Heart left ventricle (tissue), 16 donors: ENCODE results near the gene PTBP3. TPM values are rescaled to one million over a fixed set of nuclear protein-coding genes. Genes with fewer than 3 reads are reported as not detected.

ENCODE experiments used
- ATAC-seq, 4 donors: fragments of 200-7000 bp; cut with Tn5 transposase; one replicate each; pipeline ENCODE4 v1.9.1; 2020 to 2022; ENCODE audit warnings: moderate library complexity in 4 of 4, mild to moderate bottlenecking in 3 of 4, moderate number of reproducible peaks in 1 of 4
- DNase-seq, 5 donors: peaks; one replicate each; pipeline ENCODE4 v3.0.0-alpha.2; 2020
- H3K27ac ChIP-seq, 12 donors: fragments of 200-600 bp; sonication (generic) in 4 of 12; one replicate each; pipeline versions ENCODE4 v1.5.0 to v1.8.0; 2016 to 2022; ENCODE audit warnings: mild to moderate bottlenecking in 2 of 12
- H3K27me3 ChIP-seq, 9 donors: fragments of 200-600 bp; sonication (generic) in 2 of 9; one replicate each; pipeline versions ENCODE4 v1.5.1 to v1.8.0; 2016 to 2022; ENCODE audit warnings: mild to moderate bottlenecking in 3 of 9
- H3K36me3 ChIP-seq, 9 donors: fragments of 200-600 bp; sonication (generic) in 2 of 9; one replicate each; pipeline versions ENCODE4 v1.5.0 to v1.8.0; 2018 to 2022; ENCODE audit warnings: mild to moderate bottlenecking in 2 of 9
- H3K4me1 ChIP-seq, 12 donors: fragments of 200-600 bp; sonication (generic) in 4 of 12; one replicate each; pipeline versions ENCODE4 v1.5.0 to v1.8.0; 2016 to 2022; ENCODE audit warnings: mild to moderate bottlenecking in 3 of 12
- H3K4me3 ChIP-seq, 12 donors: fragments of 200-600 bp; sonication (generic) in 4 of 12; one replicate each; pipeline versions ENCODE4 v1.5.0 to v1.8.0; 2017 to 2022; ENCODE audit warnings: mild to moderate bottlenecking in 9 of 12, moderate library complexity in 4 of 12
- H3K9me3 ChIP-seq, 12 donors: fragments of 200-600 bp; sonication (generic) in 4 of 12; one replicate each; pipeline versions ENCODE4 v1.5.0 to v1.8.0; 2016 to 2022; ENCODE audit warnings: mild to moderate bottlenecking in 1 of 12
- POLR2A ChIP-seq, 2 donors: fragments of 450-650 bp; IDR thresholded peaks; one replicate each; pipeline ENCODE4 v1.6.1; 2017; ENCODE audit warnings: antibody characterized with exemption in 2 of 2, mild to moderate bottlenecking in 2 of 2, moderate library complexity in 2 of 2
- WGBS, 4 donors: extraction: QIAGEN DNeasy Blood & Tissue Kit in 2 of 4; methylation state at CpG; one replicate each; pipeline versions ENCODE4 v1.1.5 to v1.1.7; 2013 to 2018; 5-methylcytosine and 5-hydroxymethylcytosine counted together
- intact Hi-C, 10 donors: fragments of 100-400 bp; cut with DNase I; formaldehyde crosslinking; loops; one replicate each; pipeline versions ENCODE4 v1.11.1 to v1.14.2; 2022
- polyA plus RNA-seq, 2 donors: library from polyadenylated mRNA; stranded (reverse); fragments of 200-250 nt; gene quantifications; one replicate each; pipeline ENCODE4 v1.2.3, GENCODE V29; 2013
- total RNA-seq, 9 donors: library from RNA; depleted of rRNA in 2 of 9; stranded (reverse); fragments of >200 nt in 2 of 9; fragmentation: NEBNext Ultra II Directional in 3 of 9; extraction: Animal tissue kit (Norgen Biotek cat#: 25700) in 3 of 9; gene quantifications; one replicate each; pipeline versions ENCODE4 v1.1.0 to v1.2.4, GENCODE V29; 2016 to 2023
- TF ChIP-seq, protein P1 (sequence below), 12 donors: fragments of 200-600 bp; sonication (generic) in 4 of 12; IDR thresholded peaks; one replicate each; pipeline versions ENCODE4 v1.5.0 to v1.8.0; 2018 to 2022; ENCODE audit warnings: antibody characterized with exemption in 12 of 12, mild to moderate bottlenecking in 5 of 12
- donor health status: ischemic (EF 13 %, LVEDD 7.1; RV severe dilation, severe dysfunction).
- donor health status: healthy with polysubstance abuse.
- donor health status: DM: no; HTN: yes; CAD: no.
- donor health status: DM: no; HTN: no; CAD: no.
- donor health status: ischemic (EF 25% LVEDD 6.9; RV normal size, moderate dysfunction).
- donor health status: ischemic (EF 25% LVEDD 5.7; RV mildly dilated, moderate dysfunction).
- donor health status: healthy.
- donor health status: DM: yes; HTN: yes; CAD: no.
- donor health status: ischemic (EF 35%, LVEDD 5.7; RV mildly dilated, moderate dysfunction).
- donor health status: nonischemic (EF 11% LVEDD 7.7; RV severe dilation, severe dysfunction).
- donor health status: DM: yes; HTN: yes; CAD: no.
- donor health status: PGD.
- donor health status: ischemic (EF 29% LVEDD 5.4; RV normal size, mild dysfunction).
- donor health status: nonischemic (EF 23%, LVEDD 6.1; RV moderate dilation, normal function).

Gene PTBP3
- total and polyA plus RNA-seq, 11 donors: 2.8 to 49.0 (median 13.7) TPM

DNA sequence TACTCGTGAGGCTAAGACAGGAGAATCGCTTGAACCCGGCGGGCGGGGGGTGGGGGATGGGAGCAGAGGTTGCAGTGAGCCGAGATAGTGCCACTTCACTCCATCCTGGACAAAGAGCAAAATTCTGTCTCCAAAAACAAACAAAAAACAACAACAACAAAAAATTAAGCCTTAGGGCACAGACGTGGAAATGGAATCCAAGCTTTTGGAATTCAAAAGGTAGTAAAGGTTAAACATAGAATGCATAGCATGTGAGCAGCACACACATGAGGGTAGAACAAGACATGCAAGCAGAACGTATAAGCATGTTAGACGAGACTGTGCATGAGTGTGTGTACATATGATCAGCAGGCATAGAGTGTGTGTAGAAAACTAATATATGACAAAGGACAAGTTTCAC is 68.0 kb downstream of the PTBP3 start:
- Histone ChIP-seq H3K4me3 (no peak overlapping the region), H3K9me3 (no peaks in the 10 kb centered on the region), H3K27me3 (no peaks in the 10 kb centered on the region), H3K4me1 (peaks cover 0 to 11% (median 0%) of the 10 kb centered on the region in 12 donors), H3K27ac (no peak overlapping the region), H3K36me3 (peaks cover 0 to 56% (median 17%) of the 10 kb centered on the region in 9 donors)
- DNase-seq (no peak), ATAC-seq (no peak)
- WGBS, 4 donors: 91 to 96% (median 96%) methylated on average over 9 of the region's 9 CpGs
- intact Hi-C loops: loop anchor here in 1 of 10 donors (10.0 kb wide), 1 partner anchor 59 kb away; no protein-coding TSS in a partner anchor
- TF ChIP-seq POLR2A (IDR thresholded peaks at IDR 0.05): no peak
- TF ChIP-seq, protein P1, sequence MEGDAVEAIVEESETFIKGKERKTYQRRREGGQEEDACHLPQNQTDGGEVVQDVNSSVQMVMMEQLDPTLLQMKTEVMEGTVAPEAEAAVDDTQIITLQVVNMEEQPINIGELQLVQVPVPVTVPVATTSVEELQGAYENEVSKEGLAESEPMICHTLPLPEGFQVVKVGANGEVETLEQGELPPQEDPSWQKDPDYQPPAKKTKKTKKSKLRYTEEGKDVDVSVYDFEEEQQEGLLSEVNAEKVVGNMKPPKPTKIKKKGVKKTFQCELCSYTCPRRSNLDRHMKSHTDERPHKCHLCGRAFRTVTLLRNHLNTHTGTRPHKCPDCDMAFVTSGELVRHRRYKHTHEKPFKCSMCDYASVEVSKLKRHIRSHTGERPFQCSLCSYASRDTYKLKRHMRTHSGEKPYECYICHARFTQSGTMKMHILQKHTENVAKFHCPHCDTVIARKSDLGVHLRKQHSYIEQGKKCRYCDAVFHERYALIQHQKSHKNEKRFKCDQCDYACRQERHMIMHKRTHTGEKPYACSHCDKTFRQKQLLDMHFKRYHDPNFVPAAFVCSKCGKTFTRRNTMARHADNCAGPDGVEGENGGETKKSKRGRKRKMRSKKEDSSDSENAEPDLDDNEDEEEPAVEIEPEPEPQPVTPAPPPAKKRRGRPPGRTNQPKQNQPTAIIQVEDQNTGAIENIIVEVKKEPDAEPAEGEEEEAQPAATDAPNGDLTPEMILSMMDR (IDR thresholded peaks at IDR 0.05): no peak

GRCh38 chr9:112262577-112262976 is 70.8 kb downstream of the PTBP3 start:
- TF ChIP-seq POLR2A (IDR thresholded peaks at IDR 0.05): no peak
- TF ChIP-seq, protein P1 (IDR thresholded peaks at IDR 0.05): no peak
- DNase-seq (no peak), ATAC-seq (no peak)
- Histone ChIP-seq H3K36me3 (peaks cover 0 to 54% (median 14%) of the 10 kb centered on the region in 9 donors), H3K4me3 (no peak overlapping the region), H3K27me3 (no peaks in the 10 kb centered on the region), H3K4me1 (peaks cover 0 to 11% (median 0%) of the 10 kb centered on the region in 12 donors), H3K9me3 (no peaks in the 10 kb centered on the region), H3K27ac (no peak overlapping the region)
- WGBS, 4 donors: 91 to 94% (median 92%) methylated on average over 3 of the region's 3 CpGs
- intact Hi-C loops: loop anchor here in 1 of 10 donors (10.0 kb wide), 1 partner anchor 62 kb away; no protein-coding TSS in a partner anchor

DNA sequence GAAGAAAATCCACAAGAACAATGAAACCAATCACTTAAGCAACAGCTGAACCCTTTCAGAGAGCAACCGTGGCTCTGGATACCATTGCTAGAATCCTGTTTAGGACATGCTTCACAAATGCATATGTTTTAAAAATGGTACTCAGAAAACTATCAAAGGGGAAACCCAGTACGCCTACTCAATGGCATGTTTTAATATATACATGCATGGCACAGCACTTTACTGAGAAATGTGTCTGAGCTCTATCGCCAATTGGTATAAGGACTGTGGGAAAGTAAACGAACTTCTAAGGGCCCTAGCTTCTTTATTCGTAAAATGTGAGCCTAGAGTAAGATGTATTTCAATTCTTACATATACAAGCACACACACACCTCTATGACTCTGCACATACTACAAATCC is 72.3 kb downstream of the PTBP3 start:
- H3K4me3 ChIP-seq: no peak overlapping the region
- H3K27ac ChIP-seq: no peak overlapping the region
- DNase-seq (no peak), ATAC-seq (no peak)
- no peak for TF ChIP-seq POLR2A (IDR thresholded peaks at IDR 0.05)
- TF ChIP-seq, protein P1 (IDR thresholded peaks at IDR 0.05): no peak
- intact Hi-C loops: loop anchor here in 1 of 10 donors (10.0 kb wide), 1 partner anchor 64 kb away; no protein-coding TSS in a partner anchor
- peaks cover 0 to 11% (median 0%) of the 10 kb centered on the region in 12 donors for H3K4me1 ChIP-seq
- no peaks in the 10 kb centered on the region for H3K27me3 ChIP-seq
- peaks cover 0 to 40% (median 2%) of the 10 kb centered on the region in 9 donors for H3K36me3 ChIP-seq
- no peaks in the 10 kb centered on the region for H3K9me3 ChIP-seq
- 93 to 96% (median 96%) methylated on average over 5 of the region's 5 CpGs for WGBS, 4 donors

- 93 to 98% (median 94%) methylated on average over 2 of the region's 2 CpGs for WGBS, 4 donors
- no peak for DNase-seq
- H3K27me3 ChIP-seq: no peaks in the 10 kb centered on the region
- peaks cover 0 to 5% (median 0%) of the 10 kb centered on the region in 12 donors for H3K4me1 ChIP-seq
- H3K9me3 ChIP-seq: no peaks in the 10 kb centered on the region
- intact Hi-C loops: loop anchor here in 1 of 10 donors (5.0 kb wide), 1 partner anchor 51 kb away; no protein-coding TSS in a partner anchor
- TF ChIP-seq POLR2A (IDR thresholded peaks at IDR 0.05): no peak
- TF ChIP-seq, protein P1 (IDR thresholded peaks at IDR 0.05): no peak
- no peak overlapping the region for H3K4me3 ChIP-seq
- H3K27ac ChIP-seq: no peak overlapping the region
- ATAC-seq: no peak
- peaks cover 0 to 26% (median 0%) of the 10 kb centered on the region in 9 donors for H3K36me3 ChIP-seq
These were observed 75.3 kb downstream of the PTBP3 start for GRCh38 chr9:112258106-112258505.
